GM18505 (cell line): ENCODE measurements around the gene PTGIS.

Experiments
- ATAC-seq: cut with Tn5 transposase; IDR thresholded peaks from one replicate; pipeline ENCODE4 v1.9.1; 2021; ENCODE audit not compliant: unreplicated experiment
- POLR2A ChIP-seq: IDR thresholded peaks from 4 replicates; pipeline ENCODE4 v1.6.1; 2011; ENCODE audit warnings: borderline replicate concordance; ENCODE audit not compliant: insufficient read depth, insufficient read length; ENCODE audit errors: extremely low read depth

Gene PTGIS

DNA sequence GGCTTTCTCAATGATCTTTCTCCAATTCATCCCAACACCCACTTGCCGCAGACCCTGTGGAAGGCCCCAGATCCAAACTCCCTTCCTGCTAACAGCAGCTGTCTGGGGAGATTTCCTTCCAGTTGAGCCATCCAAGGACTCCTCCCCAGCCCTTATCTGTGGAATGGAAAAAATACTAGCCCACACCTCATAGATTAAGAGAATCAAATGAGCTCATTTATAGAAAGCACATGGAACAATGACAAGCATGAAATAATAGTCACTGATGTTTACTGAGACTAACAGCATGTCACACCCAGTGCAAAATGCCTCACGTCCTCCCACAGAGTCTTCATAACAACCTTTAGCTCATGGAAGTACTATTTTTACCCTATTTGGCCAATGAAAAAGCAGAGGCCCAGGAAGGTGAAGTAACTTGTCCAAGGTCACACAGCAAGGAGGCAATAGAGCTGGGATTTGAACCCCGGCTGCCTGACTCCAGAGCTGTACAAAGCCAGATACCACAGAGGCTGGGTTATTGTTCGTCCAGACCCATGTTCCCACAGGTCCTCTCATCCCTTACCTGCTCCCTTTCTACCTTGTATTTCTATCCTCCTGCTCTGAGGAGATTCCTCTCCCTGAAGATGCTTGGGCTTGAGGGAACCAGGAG is 23.4 kb upstream of the PTGIS start:
- ATAC-seq, result no peak

DNA sequence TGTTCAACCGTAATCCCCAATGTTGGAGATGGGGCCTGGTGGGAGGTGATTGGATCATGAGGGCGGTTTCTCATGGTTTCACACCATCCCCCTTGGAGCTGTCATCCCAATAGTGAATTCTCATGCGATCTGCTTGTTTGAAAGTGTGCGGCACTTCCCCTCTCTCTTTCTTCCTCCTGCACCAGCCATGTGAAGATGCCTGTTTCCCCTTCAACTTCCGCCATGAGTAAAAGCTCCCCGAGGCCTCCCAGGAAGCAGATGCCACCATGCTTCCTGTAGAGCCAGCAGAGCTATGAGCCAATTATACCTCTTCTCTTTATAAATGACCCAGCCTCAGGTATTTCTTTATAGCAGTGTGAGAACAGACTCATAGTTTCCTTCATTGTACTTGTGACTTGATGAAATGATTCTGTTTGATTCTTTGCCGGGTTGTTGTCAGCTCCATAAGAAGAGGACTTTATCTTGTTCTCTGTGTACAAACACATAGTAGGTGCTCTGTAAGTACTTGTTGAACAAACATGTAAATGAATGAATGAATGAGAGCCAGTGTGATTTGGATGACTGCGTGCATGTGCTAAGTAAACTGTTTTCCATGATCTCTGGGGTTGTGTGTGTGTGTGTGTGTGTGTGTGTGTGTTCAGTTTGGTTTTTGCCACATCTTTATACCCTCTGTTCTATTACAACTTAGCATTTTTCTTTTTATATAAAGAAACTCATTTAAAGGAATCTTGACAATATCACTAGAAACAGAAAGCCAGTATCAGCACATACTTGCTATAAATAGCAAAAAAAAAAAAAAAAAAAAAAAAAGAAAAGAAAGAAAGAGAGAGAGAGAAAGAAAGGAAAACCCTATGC is 22.5 kb upstream of the PTGIS start:
- no peak for ATAC-seq
- no peak for TF ChIP-seq POLR2A

More for the DNA sequence above, 23.4 kb upstream of the PTGIS start:
- TF ChIP-seq POLR2A, result no peak

DNA sequence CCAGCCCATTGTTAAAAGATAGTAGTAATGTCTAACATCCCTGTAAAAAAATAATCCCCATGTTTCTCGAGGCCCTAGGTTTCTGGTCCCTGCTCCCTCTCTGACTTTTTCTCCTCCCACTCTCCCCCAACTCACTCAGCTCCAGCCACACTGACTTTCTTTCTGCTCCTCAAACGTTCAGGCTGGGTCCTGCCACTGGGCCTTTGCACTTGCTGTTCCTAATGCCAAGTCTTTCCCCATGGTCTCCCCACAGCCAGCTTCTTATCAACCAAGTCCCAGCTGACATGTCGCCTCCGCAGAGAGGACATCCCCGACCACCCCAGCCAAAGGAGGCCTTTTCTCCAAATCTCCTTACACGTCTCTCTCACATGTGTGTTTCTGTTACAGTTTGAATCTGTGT is 21.8 kb upstream of the PTGIS start:
- ATAC-seq, result no peak

DNA sequence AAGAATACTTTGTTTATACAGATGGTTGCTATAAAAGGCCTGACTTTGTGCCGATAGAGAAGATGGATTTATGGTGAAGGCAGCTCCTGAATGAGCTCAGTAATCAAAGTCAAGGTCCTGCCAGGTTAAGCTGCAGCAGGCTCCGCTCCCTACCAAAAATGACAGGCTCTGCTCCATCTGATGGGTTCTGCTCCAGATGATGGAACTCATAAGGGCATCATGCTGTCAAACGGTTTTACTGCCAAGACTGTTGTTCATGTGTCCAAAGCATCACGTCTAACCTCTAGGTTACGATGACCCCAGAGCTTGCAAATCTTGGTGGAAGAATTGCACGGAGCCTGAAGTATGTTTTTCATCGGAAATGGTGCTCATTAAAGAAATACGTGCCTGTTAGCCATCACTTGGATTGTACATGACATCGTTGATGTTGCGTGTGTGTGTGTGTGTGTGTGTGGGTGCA is 19.2 kb upstream of the PTGIS start:
- ATAC-seq, result no peak
- no peak for TF ChIP-seq POLR2A

More for the DNA sequence above, 21.8 kb upstream of the PTGIS start:
- TF ChIP-seq POLR2A, result no peak

- no peak for TF ChIP-seq POLR2A
- no peak for ATAC-seq
Observed at GRCh38 chr20:49585585-49586245, 17.8 kb upstream of the PTGIS start.

DNA sequence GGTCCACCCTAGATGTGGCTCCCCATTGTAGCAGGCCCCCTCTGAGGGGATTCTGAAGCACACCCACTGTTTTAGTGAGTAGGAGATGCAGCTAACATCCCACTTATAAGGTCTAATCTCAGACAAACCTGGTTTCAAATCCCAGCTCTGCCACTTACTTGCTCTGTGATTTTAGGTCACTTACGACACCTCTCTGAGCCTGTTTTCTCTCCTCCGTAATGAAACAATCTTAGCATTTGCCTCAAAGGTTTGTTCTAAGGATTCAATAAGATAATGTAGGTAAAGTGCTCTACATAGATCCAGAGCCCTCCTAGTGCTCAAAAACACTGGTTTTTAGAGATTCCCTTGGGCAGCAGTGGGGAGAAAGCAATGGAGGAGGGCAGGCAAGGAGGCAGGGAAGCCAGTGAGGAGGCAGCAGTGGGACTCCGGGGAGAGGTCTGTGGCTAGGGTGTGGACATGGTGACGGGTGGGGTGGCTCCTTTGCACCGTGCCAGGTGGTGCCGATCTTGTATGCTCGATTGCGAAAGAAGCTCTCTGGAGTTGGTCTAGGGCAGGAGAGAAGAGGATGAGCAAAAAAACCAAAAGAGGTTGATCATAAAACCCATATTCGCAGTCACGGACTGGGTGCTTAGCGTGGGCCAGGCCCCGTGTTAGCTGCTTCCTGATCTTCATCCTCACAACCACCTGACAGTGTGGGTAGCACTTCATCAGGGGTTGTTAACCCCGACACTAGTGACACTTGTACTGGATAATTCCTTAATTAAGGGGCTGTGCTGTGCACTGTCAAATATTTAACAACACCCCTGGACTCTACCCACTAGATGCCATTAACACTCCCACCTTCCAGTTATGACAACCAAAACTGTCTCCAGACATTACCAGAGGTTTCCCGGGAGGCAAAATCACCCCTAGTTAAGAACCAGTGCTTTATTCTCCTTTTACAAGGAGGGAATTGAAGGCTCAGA is 16.8 kb upstream of the PTGIS start:
- TF ChIP-seq POLR2A, result no peak
- no peak for ATAC-seq

DNA sequence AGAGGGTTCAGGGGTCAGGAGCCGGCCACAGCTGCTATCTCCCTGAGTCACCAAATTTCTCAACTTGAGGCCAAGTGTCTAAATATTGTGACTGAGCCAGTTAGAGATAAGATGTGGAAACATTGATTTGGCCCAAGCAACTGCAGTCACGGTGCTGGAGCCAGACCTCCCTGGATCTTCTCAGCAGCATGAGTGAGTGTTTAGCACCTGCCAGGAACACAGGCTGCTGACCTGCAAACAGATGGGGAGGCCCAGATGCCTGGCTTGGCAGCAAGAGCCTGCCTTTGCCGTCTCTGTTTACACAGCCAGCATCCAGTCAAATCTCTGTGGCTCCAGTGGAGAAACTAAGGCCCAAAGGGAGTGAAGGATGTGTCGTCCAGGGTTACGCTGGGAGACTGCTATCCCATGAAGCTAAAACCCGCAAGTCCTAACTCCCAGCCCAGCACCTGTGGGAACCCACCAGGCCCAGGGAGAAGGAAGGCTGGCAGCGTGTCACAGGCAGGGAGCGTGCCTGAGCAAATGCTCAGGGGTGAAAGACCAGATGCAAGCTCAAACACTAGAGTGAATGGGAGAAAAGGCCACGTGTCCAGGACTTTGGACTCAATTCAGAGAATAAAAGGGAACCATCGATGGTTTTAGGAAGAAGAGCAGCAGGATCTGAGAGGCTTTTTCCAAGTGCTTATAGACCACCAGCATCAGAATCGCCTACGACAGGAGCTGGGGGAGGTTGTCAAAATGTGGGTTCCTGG is 15.9 kb upstream of the PTGIS start:
- no peak for TF ChIP-seq POLR2A
- no peak for ATAC-seq

- TF ChIP-seq POLR2A, result no peak
- ATAC-seq, result no peak
Observed at GRCh38 chr20:49583343-49583668, 15.4 kb upstream of the PTGIS start.

- no peak for TF ChIP-seq POLR2A
- ATAC-seq, result no peak
Observed at GRCh38 chr20:49582413-49583334, 14.7 kb upstream of the PTGIS start.

DNA sequence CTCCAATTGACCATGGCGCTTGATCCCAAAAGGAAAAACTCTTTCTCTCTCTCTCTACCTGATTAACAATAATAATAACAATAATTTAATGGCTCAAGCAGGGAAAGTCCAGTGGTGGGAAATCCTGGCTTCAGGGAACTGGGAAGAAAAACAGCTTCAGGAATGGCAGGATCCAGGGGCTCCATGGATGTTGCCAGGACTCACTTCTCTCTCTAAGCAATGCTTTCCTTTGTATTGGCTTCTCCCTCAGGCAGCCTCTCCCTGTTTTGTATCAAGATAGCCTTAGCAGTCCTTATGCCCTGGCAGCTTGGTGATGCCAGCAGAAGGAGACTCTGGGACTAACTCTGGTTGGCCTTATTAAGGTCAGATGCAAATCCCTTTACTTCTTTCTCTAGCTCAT is 13.5 kb upstream of the PTGIS start:
- no peak for ATAC-seq
- TF ChIP-seq POLR2A, result no peak

- ATAC-seq, result no peak
- no peak for TF ChIP-seq POLR2A
Observed at GRCh38 chr20:49580813-49581174, 12.9 kb upstream of the PTGIS start.
